HL-60/S4 treated with retinoic acid at 250 ng/mL for 4 days and 3 days (cell line): ENCODE measurements around the gene ZFPM1.
"Not testable (repeated sequence)": the region's sequence is repeated elsewhere in the genome, so short reads cannot be mapped to it uniquely, and the experiment has no call there.

Experiments used
- in situ Hi-C: fragments of 300-500 bp; cut with MboI; formaldehyde crosslinking; loops from 2 replicates; pipeline ENCODE4 v1.7.0; 2022; ENCODE audit warnings: low sequenced_read_pairs

ZFPM1 gene

DNA sequence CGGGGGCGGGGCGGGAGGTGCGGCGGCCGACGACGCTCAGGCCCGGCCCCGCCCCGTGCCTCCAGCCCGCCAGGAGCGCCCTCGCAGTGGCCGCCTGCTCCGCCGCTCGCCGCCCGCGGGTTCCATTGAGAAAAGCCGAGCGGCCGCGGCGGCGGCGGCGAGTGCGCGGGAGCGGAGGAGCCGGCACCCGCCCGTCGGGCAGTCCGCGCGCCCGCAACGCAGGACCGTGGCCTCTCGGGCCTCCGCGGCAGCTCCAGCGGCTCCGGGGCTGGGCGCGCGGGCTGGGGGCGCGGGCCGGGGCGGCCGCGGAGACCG lies at the start of gene ZFPM1:
Gene ZFPM1, plus strand, starts transcription at position 64 of the 315 bp plus-strand sequence. CDS start 359 bp downstream, outside the sequence.
- in situ Hi-C loops: no loop called here

DNA sequence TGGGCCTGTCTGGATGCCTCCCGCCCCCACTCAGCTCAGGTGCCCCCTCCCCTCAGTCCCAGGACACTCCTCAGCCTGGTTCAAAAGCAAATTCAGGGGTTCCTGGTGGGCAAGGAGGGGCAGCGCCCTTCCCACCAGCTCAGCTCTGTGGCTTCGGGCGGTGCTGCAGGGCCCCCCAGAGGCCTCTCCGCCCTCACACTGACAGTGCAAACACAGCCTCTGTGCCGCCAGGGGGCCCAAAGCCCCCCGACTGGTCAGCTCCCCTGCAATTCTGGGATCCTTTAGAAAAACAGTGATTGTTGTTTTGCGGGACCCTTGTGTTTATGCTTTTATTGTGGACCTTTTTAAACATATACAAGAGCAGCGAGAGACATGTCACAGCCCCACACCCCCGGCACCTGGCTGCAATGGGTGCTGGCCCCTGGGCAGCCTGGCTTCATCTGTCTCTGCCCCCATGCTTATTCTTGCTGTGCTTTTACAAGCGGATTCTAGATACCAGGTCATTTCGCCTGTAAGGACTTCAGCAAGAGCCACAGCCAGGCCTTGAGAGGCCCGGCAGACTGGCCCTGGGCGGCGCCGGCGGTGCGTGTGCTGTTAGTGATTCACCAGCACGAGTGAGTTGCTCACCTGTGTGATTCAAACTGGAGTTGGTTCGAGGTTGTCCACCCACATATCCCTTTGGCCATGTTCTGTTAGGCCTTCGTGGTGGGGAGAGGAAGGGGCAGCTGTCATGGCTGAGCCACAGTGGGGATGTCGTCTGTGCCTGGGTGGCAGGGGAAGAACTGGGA lies 49.1 kb upstream of the ZFPM1 start:
- in situ Hi-C loops: no loop called here

DNA sequence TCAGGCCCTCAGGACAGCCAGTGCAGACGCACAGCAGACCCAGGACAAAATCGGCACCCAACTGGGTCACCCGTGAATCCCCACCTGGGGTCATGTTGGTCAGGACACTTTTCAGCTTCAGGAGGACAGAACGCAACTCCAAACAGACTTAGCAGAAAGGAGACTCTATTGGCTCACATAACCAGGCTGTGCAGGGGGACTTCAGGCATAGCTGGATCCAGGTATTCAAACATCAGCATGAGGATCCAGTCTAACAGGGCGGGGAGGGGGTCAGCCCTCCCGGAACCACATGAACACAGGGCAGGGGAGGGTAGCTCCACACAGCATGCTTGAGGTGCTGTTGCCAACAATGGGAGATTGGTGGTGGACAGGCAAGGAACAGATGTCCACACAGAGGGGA lies 48.3 kb upstream of the ZFPM1 start:
- in situ Hi-C loops: no loop called here

DNA sequence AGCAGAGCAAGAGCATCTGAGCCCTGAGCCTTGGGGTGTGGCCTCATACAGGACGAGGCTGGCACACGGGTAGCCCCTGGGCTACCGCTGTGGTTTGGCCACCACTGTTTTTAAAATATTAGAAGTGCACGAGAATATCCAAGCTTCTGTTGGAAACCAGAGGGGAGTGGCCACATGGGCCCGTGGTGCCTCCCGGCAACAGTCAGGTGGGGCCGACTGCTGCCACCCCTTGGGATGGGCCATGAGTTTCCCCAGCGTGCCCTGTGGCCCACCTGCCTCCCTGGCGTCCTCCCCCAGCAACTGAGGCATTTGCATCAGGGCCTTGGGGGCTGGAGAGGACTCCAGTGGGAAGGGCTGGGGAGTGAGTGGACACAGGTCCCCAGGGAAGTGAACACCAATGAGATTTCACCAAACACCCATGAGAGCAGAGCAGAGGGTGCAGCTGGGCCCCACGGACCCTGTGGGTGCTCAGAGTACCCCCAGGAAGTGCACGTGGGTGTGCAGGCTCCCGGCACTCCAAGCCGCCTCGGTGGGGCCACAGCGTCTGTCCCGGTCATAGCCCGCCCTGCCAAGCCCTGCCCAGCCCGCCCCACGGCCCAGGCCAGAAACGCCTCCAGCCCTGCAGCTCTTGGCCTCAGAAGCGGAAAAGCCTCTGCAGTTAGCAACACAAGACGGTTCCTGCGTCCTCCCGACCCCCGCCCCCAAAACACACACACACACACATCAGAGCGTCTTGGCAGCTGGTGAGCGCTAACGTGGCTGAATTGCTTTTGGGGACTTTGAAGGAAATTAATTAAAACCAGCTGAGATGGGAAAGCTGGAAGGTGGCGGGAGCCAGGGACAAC lies 47.6 kb upstream of the ZFPM1 start:
- in situ Hi-C loops: no loop called here

DNA sequence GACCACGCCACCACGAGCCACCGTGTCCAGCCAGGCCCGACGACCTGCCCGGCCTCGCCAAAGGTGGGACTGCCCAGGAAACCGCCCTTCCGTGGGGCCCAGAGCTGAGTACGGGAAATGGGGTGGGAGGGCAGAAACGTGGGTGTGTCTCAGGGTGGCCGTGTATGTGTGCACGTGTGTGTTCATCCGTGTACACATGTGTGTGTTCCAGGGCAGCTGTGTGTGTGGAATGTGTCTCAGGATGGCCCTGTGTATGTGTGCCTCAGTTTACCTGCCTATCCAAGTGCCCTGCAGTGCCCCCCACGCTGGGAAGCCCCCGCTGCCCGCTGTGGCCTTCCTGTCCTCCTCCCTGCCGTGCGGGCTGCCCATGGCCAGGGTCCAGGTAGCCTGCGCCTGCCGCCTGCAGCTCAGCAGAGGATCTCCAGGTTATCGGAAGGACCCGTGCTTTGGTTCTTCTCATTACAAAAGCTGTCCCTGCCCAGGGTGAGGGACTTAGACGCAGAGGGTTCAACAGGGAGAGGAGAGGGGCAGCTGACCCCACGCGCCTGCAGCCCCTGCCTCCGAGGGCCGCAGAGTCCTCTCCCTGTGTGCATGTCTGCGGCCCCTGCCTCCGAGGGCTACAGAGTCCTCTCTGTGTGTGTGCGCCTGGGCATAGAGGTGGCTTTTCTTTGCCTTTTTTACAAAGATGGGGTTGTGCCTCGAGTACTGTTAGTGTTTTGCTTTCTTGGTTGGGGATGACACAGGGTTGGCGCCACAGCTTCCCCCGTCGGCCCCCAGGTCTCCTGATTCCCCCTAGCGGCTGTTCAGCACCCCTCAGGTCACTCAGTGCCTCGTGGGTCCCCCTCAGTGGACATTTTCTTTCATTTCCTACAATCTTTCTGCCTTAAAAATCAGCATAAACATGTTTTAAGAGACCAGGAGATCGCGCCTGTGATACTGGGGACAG lies 46.7 kb upstream of the ZFPM1 start:
- in situ Hi-C loops: no loop called here

DNA sequence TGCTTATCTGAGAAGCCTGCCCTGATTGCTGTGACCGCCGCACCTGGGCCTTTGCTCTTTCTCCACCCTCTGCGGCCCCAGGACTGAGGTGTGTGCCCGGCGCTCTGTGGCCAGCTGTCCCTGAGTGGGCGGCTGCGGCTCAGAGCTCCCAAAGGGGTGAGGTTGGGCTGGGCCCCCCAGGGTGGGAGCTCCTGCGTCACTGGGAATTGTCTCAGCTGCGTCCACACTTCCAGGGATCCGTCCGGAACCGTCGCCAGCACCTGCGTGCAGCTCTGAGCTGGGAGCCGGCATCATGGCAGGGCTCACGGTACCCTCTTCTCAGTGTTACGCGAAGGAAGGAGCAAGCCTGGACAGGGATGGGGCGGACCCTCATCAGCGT lies 46.0 kb upstream of the ZFPM1 start:
- in situ Hi-C loops: no loop called here

DNA sequence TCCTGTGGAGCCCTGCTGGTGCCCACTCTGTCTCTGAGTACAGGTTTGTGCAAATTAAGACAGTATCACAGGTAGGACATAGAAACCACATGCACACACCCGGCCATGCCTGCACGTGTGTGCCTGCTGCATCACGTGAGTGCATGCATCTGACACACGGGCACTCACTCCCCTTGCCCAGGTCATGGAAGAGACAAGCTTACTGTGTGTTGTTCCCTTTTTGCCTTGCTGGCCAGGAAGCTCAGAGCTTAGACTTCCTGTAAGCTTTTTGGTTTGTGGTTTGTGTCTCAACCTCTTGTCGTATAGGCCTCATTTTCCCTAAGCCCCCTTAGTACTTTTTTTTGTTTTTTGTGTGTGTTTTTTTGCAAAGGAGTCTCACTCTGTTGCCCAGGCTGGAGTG lies 45.3 kb upstream of the ZFPM1 start:
- in situ Hi-C loops: no loop called here

DNA sequence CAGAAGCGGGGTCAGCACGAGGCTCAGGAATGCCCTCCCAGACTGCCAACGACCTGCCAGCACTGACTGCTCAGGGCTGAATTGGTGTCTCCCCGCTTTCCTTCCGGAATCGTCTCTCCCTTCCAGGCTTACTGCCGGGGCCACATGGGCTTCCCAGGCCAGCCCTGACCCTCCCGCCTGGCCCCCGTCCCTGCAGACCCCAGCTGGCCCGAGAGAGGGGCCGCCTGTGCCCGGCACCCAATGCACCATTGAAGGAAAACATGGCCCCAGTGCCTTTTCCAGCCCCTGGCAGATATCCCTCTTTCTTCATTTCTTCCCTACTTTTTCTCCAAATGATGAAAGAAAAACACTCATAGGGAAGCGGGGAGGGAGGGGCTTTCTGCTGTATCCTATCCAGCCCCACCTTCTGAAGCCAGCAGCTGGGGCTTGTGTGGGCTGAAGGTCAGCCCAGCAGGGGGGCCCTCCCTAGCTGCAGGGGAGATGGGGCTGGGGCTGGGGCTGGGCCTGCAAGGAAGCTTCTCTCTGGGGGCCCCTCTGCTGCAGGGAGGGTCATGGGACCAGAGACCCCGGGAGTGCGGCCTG lies 44.4 kb upstream of the ZFPM1 start:
- in situ Hi-C loops: no loop called here

DNA sequence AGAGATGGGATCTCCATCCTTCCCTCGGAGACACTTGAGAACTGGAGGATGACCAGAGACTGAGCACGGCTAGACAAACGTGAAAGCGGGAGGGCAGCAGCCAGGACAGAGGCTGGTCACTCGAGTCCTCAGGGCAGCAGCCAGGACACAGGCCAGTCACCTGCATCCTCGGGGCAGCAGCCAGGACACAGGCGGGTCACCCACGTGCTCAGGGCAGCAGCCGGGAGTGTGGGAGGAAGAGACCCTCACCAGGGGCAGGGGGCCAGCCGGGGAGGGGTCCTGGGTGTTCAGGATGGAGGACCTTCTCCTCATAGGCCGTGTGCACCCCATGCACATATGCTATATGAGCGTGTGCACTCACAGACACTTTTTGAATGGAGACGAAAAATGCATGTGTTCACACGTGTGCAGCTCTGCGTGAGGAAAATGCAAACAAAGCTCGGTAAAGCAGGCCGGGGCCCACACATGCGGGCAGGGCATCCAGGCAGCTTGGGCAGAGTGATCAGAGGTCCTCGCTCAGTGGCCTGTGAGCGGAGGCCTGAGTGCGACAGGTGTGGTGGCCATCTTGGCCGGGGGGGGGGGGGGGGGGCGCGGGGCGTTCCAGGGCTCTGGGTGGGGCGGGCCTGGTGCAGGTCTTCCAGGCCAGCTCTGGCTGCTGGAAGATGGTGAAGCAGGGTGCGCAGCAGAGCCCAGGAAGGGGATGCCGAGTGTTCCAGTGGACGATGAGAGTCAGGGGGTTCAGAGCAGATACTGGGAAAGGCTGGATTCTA lies 43.6 kb upstream of the ZFPM1 start:
- in situ Hi-C loops: no loop called here

DNA sequence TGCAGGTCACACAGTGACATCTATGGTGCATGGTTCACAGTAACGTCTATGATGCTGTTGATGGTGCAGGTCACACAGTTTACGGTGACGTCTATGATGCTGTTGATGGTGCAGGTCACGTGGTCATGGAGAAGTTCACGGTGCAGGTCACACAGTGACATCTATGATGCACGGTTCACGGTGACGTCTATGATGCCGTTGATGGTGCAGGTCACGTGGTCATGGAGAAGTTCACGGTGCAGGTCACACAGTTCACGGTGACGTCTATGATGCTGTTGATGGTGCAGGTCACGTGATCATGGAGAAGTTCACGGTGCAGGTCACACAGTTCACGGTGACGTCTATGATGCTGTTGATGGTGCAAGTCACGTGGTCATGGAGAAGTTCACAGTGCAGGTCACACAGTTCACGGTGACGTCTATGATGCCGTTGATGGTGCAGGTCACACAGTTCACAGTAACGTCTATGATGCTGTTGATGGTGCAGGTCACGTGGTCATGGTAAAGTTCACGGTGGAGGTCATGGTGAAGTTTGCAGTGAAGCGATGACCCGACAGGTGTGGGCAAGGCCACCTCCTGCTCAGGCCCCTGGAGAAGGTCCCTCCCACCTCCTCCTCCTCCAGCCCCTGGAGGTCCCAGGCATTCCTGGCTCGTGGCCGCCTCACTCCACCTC lies 42.6 kb upstream of the ZFPM1 start:
- in situ Hi-C loops: not testable (repeated sequence)

DNA sequence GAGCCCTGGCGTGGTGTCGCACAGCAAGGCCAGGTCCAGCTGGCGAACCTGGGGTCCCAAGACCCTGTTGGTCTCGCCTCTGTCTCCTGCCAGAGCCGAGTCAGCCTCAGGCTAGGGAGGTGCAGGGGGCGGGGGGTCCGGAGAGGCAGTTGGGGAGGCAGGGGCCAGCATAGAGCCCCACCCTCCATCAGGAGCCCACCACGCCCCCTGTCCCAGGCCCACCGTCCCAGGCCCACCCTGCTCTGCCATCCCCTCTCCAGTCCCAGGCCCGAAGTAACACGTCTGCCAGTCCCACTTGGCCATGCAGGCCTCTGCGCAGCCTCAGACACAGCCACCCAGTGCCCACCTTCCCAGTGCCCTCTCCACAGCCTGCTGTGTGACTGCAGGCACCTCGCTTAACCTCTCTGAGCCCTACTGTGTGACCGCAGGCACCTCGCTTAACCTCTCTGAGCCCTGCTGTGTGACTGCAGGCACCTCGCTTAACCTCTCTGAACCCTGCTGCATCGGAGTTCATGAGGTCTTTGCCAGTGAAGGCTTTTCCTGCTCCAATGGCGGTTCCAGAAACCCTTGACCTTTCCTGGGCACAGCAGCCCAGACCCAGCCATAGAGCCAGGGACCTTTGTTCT lies 41.0 kb upstream of the ZFPM1 start:
- in situ Hi-C loops: no loop called here

DNA sequence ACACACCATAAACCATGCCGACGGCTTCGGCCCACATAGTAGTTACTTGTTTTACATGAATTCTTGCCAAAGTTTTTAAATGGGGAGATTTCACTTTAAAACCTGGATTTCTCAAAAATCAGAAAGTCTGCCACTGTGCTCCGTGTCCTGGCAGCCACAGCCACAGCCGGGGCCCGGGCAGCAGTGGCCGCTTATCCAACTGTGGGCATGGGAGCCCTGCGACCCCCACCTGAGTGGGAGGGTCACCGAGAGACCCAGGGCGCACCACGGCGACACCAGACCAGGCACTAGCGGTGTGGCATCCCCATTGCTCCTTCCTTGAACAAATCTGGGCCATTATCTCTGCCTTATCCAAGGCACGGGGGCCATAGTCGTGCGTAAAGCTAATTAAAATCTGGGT lies 40.3 kb upstream of the ZFPM1 start:
- in situ Hi-C loops: no loop called here

DNA sequence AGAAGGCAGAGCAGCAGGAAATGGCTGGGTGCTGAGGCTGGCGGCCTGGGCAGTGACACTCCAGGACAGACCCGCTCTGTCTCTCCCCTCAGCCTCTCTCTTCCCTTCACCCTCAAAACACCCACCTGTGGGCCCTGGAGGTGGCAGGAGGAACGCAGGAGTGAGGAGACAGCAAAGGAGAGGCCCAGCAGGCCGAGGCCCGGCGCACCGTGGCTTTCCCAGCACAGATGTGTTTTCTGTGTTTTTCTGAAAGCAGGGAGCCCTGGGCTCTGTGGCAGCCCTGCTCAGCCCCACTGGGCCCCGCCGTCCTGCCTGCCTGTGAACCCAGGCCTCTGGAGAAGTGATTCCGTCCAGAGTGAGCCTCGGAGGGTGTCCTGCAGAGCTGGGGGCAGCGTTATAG lies 39.8 kb upstream of the ZFPM1 start:
- in situ Hi-C loops: no loop called here

DNA sequence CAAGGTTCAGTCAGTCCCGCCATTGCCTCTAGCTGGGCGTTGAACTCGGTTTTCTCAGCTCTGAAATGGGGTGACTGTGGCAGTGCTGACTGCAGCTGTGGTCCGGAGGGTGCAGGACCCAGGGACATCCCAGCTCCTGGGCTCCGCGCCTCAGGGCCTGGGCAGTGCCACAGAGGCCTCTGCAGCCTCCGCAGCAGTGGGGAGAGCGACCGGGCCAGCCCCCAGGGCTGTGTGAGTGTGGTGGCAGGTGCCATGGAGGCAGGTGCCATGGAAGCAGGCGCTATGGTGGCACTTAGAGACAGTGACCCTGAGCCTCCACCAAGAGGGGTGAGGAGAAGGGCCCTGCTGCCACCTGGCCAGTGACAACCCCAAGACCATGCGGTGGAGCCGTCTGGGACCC lies 39.4 kb upstream of the ZFPM1 start:
- in situ Hi-C loops: no loop called here

DNA sequence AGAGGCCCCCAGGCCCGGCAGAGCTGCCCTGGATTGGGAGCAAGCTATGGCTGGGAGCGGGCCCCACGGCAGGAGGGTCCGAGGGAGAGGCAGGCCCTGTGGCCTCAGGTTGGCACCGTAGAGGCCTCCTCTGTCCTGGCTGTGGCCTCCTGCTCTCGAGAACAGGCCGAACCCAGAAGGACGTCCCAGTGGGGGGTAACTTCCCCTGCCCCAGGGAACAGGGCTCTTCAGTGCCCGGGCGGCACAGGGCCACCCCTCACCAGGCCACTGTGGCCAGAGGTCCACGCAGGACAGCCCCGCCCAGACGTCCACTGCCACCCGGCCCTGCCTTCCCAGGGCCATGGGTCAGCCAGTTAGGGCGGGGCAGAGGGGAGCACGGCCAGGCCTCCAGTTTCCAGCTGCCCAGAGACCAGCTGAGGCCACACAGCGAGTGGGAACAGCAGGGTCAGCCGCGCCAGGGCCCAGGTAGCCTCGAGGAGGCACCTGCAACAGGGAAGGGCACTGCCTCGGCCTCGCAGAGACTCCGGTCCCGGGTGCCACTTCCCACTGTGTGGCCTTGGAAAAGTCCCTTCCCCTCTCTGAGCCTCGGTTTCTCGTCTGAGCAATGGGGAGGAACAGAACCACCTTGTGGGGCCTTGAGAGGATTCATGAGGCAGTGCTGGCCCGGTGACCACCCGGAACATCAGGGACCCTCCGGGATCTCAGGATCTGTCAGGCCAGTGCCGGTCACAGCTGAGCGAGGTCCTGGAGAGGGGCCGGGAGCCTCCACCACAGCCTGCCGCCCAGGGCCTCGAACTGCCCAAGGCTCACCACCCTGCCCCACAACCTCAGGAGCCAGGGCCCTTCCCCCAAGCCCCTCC lies 38.3 kb upstream of the ZFPM1 start:
- in situ Hi-C loops: no loop called here

DNA sequence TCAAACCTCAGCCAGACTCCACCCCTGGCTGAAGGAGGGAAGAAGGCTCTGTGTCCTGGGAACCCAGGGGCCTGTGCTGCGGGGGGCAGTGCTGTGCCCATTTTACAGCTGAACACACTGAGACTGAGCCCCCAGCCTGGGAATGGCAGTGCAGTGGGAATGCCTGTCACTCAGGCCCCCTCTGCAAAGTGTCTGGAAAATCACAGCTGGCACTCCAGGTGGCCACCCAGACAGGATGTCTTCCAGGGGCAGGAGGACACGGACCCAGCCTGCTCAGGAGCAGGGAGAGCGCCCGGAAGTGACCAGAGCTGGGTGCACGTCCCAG lies 37.7 kb upstream of the ZFPM1 start:
- in situ Hi-C loops: no loop called here

DNA sequence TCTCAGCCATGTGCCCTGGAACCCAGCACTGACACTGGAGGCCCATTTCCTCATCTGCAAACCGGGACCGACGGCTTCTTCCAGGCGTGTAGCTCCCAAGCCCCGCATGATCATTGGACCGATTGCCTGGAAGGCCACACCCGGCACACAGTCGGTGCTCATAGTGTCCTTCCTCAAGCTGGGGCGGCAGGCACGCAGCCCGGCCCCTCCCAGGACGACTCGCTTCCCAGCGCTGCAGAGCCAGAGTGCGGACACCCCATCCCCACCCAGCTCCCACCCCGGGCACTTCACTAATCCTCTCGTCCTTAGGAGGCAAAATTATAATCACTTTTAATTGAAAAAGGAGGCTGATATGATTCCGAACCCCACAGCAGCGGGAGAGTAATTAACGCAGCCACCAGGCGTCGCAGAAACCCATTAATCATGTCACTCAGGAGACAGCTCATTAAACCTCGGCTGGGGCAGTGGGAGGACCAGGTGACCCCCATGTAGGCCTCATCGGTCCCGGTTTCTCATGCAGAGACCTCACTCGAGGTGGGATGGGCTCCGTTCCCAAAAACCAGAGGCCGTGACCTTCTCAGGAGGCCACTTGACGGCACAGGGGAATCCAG lies 37.3 kb upstream of the ZFPM1 start:
- in situ Hi-C loops: no loop called here

DNA sequence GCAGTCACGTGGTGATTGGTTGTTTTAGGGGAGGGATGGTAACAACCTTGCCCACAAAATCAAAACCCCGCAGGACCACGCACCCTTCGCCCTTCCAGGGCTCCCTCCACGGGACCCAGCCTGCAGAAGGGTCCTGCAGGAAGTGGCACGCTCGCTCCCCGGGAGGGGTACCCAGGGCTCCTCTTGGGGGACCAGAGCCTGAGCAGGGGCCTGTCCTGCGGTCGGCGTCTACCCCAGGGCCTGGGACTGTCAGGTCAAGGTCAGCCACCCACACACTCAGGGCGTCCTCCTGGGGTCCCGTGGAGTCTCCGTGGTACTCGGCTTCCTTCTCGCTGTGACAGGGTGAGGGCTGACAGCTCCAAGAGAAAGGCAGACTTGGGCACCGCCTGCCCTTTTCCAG lies 36.4 kb upstream of the ZFPM1 start:
- in situ Hi-C loops: no loop called here
